ENCODE results near the gene DHX35. TPM values are rescaled to one million over a fixed set of nuclear protein-coding genes. Genes with fewer than 3 reads are reported as not detected.

DHX35 gene
- total RNA-seq, 1 experiment from 2014 or later = 12.1 TPM

GRCh38 chr20:39044501-39044900 lies 82.4 kb downstream of the DHX35 start:
- no peak for DNase-seq
- Histone ChIP-seq H3K9me3 (ENCODE audit: insufficient read depth, low read depth) (no peaks in the 10 kb centered on the region), H3K4me3 (no peak overlapping the region), H3K9me2 (ENCODE audit: insufficient read depth) (no peaks in the 10 kb centered on the region), H3K27me3 (ENCODE audit: insufficient read depth, low read depth) (no peaks in the 10 kb centered on the region), H3K79me2 (ENCODE audit: low read depth) (no peaks in the 10 kb centered on the region), H3K27ac (no peak overlapping the region), H3F3A (ENCODE audit: insufficient read depth, low read depth) (no peaks in the 10 kb centered on the region), H3K4me1 (replicated peaks; ENCODE audit: insufficient read depth) (0 out of 2 replicates have a peak, but pooled peaks cover 4% of the 10 kb centered on the region), H3K36me3 (ENCODE audit: low read depth) (0 out of 2 replicates have a peak, but pooled peaks cover 3% of the 10 kb centered on the region), H3K4me2 (no peak overlapping the region), H2AFZ (no peak overlapping the region), H4K20me1 (ENCODE audit: insufficient read depth) (no peaks in the 10 kb centered on the region)
- ChIA-PET POLR2A (ENCODE audit: unreplicated experiment) (no interaction called here), CTCF (interaction anchor here (0.6 kb wide), 1 partner anchor 394 kb away, joined by 3 read pairs; no protein-coding TSS in a partner anchor)
- TF ChIP-seq CTCF (conservative IDR thresholded peaks at IDR 0.05) (no peak), EZH2 (IDR thresholded peaks at IDR 0.05; ENCODE audit: low read depth) (no peak)
- intact Hi-C loops (cut with micrococcal nuclease; ENCODE audit: unreplicated experiment) = no loop called here
- BruUV-seq (replicated peaks) = no TSS peak

- POLR2A ChIA-PET (ENCODE audit: unreplicated experiment) = no interaction called here
- Histone ChIP-seq H3K4me3 (no peak overlapping the region), H3K9me2 (ENCODE audit: insufficient read depth) (no peaks in the 10 kb centered on the region), H3K27ac (no peak overlapping the region), H3K36me3 (ENCODE audit: low read depth) (0 out of 2 replicates have a peak, but pooled peaks cover 3% of the 10 kb centered on the region), H3K4me2 (no peak overlapping the region), H2AFZ (no peak overlapping the region), H3F3A (ENCODE audit: insufficient read depth, low read depth) (no peaks in the 10 kb centered on the region), H3K27me3 (ENCODE audit: insufficient read depth, low read depth) (no peaks in the 10 kb centered on the region), H4K20me1 (ENCODE audit: insufficient read depth) (no peaks in the 10 kb centered on the region), H3K79me2 (ENCODE audit: low read depth) (no peaks in the 10 kb centered on the region), H3K4me1 (replicated peaks; ENCODE audit: insufficient read depth) (0 out of 2 replicates have a peak, but pooled peaks cover 6% of the 10 kb centered on the region), H3K9me3 (ENCODE audit: insufficient read depth, low read depth) (no peaks in the 10 kb centered on the region)
- BruUV-seq (replicated peaks) = no TSS peak
- no peak for DNase-seq
- CTCF ChIA-PET = interaction anchor here (0.6 kb wide), 1 partner anchor 413 kb away, joined by 8 read pairs; no protein-coding TSS in a partner anchor
- intact Hi-C loops (cut with micrococcal nuclease; ENCODE audit: unreplicated experiment) = loop anchor here (5.0 kb wide), 1 partner anchor 708 kb away; no protein-coding TSS in a partner anchor
- no peak for TF ChIP-seq EZH2 (IDR thresholded peaks at IDR 0.05; ENCODE audit: low read depth)
- no peak for TF ChIP-seq CTCF (conservative IDR thresholded peaks at IDR 0.05)
Observed at GRCh38 chr20:39045676-39046075, 83.5 kb downstream of the DHX35 start.

- TF ChIP-seq EZH2 (IDR thresholded peaks at IDR 0.05; ENCODE audit: low read depth) (no peak), CTCF (conservative IDR thresholded peaks at IDR 0.05) (no peak)
- intact Hi-C loops (cut with micrococcal nuclease; ENCODE audit: unreplicated experiment) = loop anchor here (5.0 kb wide), 1 partner anchor 710 kb away; no protein-coding TSS in a partner anchor
- Histone ChIP-seq H3K36me3 (ENCODE audit: low read depth) (0 out of 2 replicates have a peak, but pooled peaks cover 2% of the 10 kb centered on the region), H3K4me2 (no peak overlapping the region), H3K79me2 (ENCODE audit: low read depth) (no peaks in the 10 kb centered on the region), H3K4me3 (no peak overlapping the region), H3K9me3 (ENCODE audit: insufficient read depth, low read depth) (no peaks in the 10 kb centered on the region), H3F3A (ENCODE audit: insufficient read depth, low read depth) (no peaks in the 10 kb centered on the region), H4K20me1 (ENCODE audit: insufficient read depth) (no peaks in the 10 kb centered on the region), H3K4me1 (replicated peaks; ENCODE audit: insufficient read depth) (0 out of 2 replicates have a peak, but pooled peaks cover 6% of the 10 kb centered on the region), H3K9me2 (ENCODE audit: insufficient read depth) (no peaks in the 10 kb centered on the region), H3K27ac (no peak overlapping the region), H3K27me3 (ENCODE audit: insufficient read depth, low read depth) (peaks cover 1% of the 10 kb centered on the region; the same call in 1 of the 2 replicates), H2AFZ (no peak overlapping the region)
- CTCF ChIA-PET = interaction anchor here (0.6 kb wide), 1 partner anchor 33 kb away, joined by 3 read pairs; no protein-coding TSS in a partner anchor
- DNase-seq = no peak
- POLR2A ChIA-PET (ENCODE audit: unreplicated experiment) = no interaction called here
- BruUV-seq (replicated peaks) = no TSS peak
Observed at GRCh38 chr20:39047417-39047985, 85.4 kb downstream of the DHX35 start.
